ENCODE measurements around the gene TTC33. TPM values are rescaled to one million over a fixed set of nuclear protein-coding genes. Genes with fewer than 3 reads are reported as not detected.
A peak's percentile ranks its signal among the peaks of the same experiment; 100 is the strongest.
"Not testable (repeated sequence)": the region's sequence is repeated elsewhere in the genome, so short reads cannot be mapped to it uniquely, and the experiment has no call there.

TTC33 gene
- polyA plus RNA-seq, 1 donor from 2014 or later = 14.5 TPM

DNA sequence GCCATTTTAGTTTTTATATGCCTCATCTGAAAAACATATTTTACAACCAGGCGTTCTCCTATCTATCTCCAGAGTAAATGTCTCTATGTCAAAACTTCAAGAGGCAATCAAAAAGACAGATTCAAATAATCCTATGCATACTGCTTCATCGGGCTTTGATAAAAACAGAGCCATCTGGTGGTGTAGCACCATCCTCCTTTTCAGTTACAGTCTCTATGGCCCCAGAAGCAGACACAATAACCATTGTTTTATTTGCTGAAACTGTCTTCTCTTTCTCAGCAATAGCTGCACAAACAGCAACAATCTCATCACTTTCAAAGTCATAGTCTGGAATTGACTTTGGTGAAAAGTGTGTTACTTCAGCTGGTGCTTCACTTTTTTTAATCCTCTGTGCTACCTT is 39.8 kb downstream of the TTC33 start:
- Mint-ChIP-seq H3K27ac (peak overlapping the region in 1 of 3 donors; percentile 54), H3K9me3 (no peaks in the 10 kb centered on the region), H3K27me3 (no peaks in the 10 kb centered on the region), H3K4me1 (peaks cover 1 to 5% (median 3%) of the 10 kb centered on the region in 3 donors), H3K4me3 (no peak overlapping the region), H3K36me3 (peaks cover 15% of the 10 kb centered on the region)

DNA sequence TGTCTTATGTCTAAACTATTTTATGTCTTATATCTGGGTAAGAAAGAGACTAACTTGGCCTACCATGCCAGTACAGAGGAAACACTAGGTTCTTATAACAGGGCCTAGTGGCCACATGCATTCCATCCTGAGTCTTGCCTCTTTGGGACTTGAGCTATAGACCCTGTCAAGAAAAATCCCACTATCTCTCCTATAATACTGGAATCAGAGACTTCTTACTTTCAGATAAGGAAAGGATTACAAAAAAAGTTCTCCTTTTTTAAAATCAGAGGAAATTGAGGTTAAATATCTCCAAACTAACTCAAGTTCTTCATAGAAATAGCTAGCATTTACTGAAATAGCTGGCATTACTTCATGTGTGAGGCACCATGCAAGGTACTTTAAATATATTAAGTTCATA is 41.8 kb downstream of the TTC33 start:
- peaks cover 12% of the 10 kb centered on the region for H3K36me3 Mint-ChIP-seq
- peaks cover 1 to 5% (median 3%) of the 10 kb centered on the region in 3 donors for H3K4me1 Mint-ChIP-seq
- no peaks in the 10 kb centered on the region for H3K27me3 Mint-ChIP-seq
- no peak overlapping the region for H3K27ac Mint-ChIP-seq
- peaks cover 0 to 2% (median 0%) of the 10 kb centered on the region in 3 donors for H3K9me3 Mint-ChIP-seq
- H3K4me3 Mint-ChIP-seq = no peak overlapping the region

DNA sequence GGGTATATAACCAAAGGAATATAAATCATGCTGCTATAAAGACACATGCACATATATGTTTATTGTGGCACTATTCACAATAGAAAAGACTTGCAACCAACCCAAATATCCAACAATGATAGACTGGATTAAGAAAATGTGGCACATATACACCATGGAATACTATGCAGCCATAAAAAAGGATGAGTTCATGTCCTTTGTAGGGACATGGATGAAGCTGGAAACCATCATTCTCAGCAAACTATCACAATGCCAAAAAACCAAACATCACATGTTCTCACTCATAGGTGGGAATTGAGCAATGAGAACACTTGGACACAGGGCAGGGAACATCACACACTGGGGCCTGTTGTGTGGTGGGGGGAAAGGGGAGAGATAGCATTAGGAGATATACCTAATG is 45.2 kb downstream of the TTC33 start:
- H3K4me1 Mint-ChIP-seq, H3K9me3 Mint-ChIP-seq, H3K27me3 Mint-ChIP-seq, H3K27ac Mint-ChIP-seq, H3K4me3 Mint-ChIP-seq: not testable (repeated sequence)
- peaks cover 14% of the 10 kb centered on the region for H3K36me3 Mint-ChIP-seq

DNA sequence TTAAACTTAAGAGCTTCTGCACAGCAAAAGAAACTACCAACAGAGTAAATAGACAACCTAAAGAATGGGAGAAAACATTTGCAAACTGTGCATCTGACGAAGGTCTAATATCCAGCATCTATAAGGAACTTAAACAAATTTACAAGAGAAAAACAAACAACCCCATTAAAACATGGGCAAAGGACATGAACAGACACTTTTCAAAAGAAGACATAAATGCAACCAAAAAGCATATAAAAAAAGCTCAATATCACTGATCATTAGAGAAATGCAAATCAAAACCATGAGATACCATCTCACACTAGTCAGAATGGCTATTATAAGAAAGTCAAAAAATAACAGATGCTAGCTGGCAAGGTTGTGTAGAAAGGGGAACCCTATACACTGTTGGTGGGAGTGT is 50.3 kb downstream of the TTC33 start:
- not testable (repeated sequence) for H3K27ac Mint-ChIP-seq, H3K27me3 Mint-ChIP-seq, H3K4me3 Mint-ChIP-seq, H3K4me1 Mint-ChIP-seq
- H3K9me3 Mint-ChIP-seq = peaks cover 14 to 20% (median 19%) of the 10 kb centered on the region in 3 donors
- peaks cover 24% of the 10 kb centered on the region for H3K36me3 Mint-ChIP-seq

DNA sequence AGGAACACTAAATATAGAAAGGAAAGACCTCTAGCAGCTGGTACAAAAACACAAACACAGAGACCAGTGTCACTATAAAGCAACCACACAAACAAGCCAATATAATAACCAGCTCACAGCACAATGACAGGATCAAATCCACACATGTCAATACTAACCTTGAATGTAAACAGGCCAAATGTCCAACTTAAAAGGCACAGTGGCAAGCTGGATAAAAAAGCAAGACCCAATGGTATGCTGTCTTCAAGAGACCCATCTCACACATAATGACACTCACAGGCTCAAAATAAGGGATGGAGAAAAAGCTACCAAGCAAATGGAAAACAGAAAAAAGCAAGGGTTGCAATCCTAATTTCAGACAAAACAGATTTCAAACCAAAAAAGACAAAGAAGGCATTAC is 53.7 kb downstream of the TTC33 start:
- Mint-ChIP-seq H3K9me3 (peaks cover 12 to 19% (median 18%) of the 10 kb centered on the region in 3 donors), H3K36me3 (peaks cover 24% of the 10 kb centered on the region)
- H3K27me3 Mint-ChIP-seq, H3K4me1 Mint-ChIP-seq, H3K27ac Mint-ChIP-seq, H3K4me3 Mint-ChIP-seq: not testable (repeated sequence)

DNA sequence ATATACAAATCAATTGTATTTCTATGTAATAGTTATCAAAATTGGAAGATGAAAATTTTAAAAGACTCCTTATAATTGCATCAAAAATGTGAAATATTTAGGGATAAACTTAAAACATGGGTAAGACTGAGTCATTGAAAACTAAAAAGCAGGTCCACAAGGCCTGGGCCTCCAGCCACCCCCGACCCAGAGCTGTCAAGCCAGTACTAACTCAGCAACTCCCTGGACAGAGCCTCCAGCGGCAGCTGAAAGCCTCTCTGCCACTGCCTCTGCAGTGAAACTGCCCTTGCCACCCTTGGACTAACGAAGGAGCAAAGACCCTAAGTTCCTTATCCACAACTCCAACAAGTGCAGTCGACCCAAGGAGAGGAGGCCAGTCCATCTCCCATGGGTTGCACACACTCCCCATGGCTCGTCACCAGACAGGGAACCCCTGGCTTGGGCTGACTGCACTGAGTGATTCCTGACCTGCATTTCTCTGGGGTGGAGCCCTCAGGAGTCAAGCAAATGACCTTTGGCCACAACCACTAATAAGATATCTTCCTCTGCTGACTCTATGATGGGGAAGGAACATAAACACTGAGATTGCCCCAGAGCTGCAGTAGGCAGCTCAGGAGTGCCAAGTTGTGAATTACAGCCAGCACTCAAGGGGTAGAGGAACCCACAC is 55.5 kb downstream of the TTC33 start:
- H3K27me3 Mint-ChIP-seq = no peaks in the 10 kb centered on the region
- H3K27ac Mint-ChIP-seq = no peak overlapping the region
- peaks cover 9 to 16% (median 16%) of the 10 kb centered on the region in 3 donors for H3K9me3 Mint-ChIP-seq
- H3K4me1 Mint-ChIP-seq = no peaks in the 10 kb centered on the region
- peaks cover 21% of the 10 kb centered on the region for H3K36me3 Mint-ChIP-seq
- H3K4me3 Mint-ChIP-seq = no peak overlapping the region

DNA sequence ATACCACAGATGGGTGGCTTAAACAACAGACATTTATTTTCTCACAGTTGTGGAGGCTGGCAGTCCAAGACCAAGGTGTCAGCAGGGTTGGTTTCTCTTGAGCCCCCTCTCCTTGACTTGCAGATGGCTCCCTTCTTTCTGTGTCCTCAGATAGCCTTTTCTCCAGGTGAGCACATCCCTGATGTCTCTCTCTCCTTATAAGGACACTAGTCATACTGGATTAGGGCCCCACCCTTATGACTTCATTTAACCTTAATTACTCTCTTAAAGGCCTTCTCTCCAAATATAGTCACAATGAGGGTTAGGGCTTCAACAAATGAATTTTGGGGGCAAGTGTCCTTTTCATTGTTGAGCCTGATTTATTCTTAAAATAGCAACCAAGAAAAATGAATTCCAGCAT is 61.3 kb downstream of the TTC33 start:
- H3K27ac Mint-ChIP-seq = no peak overlapping the region
- H3K9me3 Mint-ChIP-seq = no peaks in the 10 kb centered on the region
- no peaks in the 10 kb centered on the region for H3K27me3 Mint-ChIP-seq
- H3K4me1 Mint-ChIP-seq = peaks cover 0 to 1% (median 0%) of the 10 kb centered on the region in 3 donors
- no peaks in the 10 kb centered on the region for H3K36me3 Mint-ChIP-seq
- H3K4me3 Mint-ChIP-seq = no peak overlapping the region

DNA sequence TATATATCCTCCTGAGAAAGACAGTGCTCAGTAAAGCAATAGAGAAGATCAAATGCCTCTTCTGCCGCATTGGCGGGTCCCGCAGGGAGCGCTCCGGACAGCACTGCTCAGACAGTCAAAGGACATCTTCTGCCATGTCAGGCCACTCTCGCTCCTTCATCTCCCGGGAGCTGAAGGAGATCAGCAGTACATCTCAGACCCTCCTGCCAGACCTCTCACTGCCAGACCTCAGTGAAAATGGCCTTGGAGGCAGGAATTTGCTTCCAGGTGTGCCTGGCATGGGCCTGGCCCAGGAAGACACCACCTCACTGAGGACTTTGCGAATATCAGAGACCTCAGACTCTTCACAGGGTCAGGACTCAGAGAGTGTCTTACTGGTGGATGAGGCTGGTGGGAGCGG is 63.9 kb downstream of the TTC33 start:
- no peaks in the 10 kb centered on the region for H3K36me3 Mint-ChIP-seq
- H3K4me3 Mint-ChIP-seq = no peak overlapping the region
- H3K4me1 Mint-ChIP-seq = peaks cover 9 to 15% (median 12%) of the 10 kb centered on the region in 3 donors
- no peaks in the 10 kb centered on the region for H3K27me3 Mint-ChIP-seq
- H3K27ac Mint-ChIP-seq = no peak overlapping the region
- H3K9me3 Mint-ChIP-seq = no peaks in the 10 kb centered on the region

DNA sequence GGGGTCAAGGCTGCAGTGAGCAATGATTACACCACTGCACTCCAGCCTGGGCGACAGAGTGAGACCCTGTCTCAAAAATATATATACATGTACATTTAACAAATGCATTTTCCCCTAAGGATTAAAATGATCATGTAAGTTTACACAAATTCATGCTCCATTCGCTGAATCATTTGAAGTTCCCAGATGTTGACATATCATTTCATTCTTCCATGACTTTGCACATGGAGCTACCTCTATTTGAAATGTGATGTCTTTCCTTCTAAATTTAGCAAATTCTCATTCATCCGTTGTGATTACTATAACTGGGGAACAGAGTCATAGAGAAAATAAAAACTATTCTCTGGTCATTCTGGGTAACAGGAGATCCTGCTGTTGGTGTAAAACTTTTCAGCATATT is 65.5 kb downstream of the TTC33 start:
- no peak overlapping the region for H3K27ac Mint-ChIP-seq
- peak overlapping the region in 1 of 4 donors; percentile 37 for H3K4me3 Mint-ChIP-seq
- no peaks in the 10 kb centered on the region for H3K9me3 Mint-ChIP-seq
- peaks cover 22 to 25% (median 24%) of the 10 kb centered on the region in 3 donors for H3K4me1 Mint-ChIP-seq
- H3K27me3 Mint-ChIP-seq = no peaks in the 10 kb centered on the region
- H3K36me3 Mint-ChIP-seq = no peaks in the 10 kb centered on the region

DNA sequence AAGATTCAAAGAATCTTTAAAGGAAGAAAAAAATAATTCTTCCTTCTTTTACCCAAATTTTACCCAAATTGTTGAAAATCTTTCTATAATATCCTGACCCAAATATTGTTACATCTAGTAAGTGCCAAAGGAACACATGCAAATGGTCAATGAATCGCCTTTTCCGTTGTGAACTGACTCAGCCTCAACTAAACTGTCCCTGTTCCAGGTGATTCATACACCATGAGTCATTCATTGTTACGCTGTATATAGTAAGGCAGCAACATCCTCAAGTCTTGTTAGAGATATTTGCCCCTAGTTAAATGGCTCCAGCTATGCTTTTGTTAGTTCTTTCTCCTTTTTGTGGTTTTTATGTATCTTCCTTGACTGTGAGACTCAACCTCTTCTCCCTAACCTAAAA is 66.3 kb downstream of the TTC33 start:
- no peaks in the 10 kb centered on the region for H3K9me3 Mint-ChIP-seq
- H3K27me3 Mint-ChIP-seq = no peaks in the 10 kb centered on the region
- H3K4me3 Mint-ChIP-seq = no peak overlapping the region
- H3K36me3 Mint-ChIP-seq = no peaks in the 10 kb centered on the region
- peaks cover 28 to 30% (median 29%) of the 10 kb centered on the region in 3 donors for H3K4me1 Mint-ChIP-seq
- peak overlapping the region in 1 of 3 donors; percentile 22 for H3K27ac Mint-ChIP-seq

DNA sequence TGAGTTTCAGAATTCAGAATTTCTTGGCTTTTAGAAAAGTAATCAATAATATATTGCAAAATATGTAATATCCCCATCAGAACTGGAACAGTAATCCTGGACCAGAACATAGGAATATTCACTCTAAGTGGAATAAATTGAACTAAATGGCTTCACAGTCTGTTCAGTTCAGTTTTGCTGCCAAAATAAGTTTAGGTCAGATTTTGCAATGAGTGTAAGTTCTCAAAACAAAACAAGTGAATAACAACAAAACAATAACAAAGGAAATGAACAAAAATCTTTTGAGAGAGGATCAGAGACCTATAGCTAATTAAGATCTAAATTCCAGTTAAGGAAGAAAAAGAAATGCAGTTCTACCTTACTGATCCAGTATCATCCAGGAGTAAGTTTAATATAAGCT is 66.8 kb downstream of the TTC33 start:
- Mint-ChIP-seq H3K27me3 (no peaks in the 10 kb centered on the region), H3K36me3 (no peaks in the 10 kb centered on the region), H3K9me3 (no peaks in the 10 kb centered on the region), H3K4me1 (peaks cover 30 to 34% (median 32%) of the 10 kb centered on the region in 3 donors), H3K27ac (peak overlapping the region in 1 of 3 donors; percentile 22), H3K4me3 (no peak overlapping the region)

DNA sequence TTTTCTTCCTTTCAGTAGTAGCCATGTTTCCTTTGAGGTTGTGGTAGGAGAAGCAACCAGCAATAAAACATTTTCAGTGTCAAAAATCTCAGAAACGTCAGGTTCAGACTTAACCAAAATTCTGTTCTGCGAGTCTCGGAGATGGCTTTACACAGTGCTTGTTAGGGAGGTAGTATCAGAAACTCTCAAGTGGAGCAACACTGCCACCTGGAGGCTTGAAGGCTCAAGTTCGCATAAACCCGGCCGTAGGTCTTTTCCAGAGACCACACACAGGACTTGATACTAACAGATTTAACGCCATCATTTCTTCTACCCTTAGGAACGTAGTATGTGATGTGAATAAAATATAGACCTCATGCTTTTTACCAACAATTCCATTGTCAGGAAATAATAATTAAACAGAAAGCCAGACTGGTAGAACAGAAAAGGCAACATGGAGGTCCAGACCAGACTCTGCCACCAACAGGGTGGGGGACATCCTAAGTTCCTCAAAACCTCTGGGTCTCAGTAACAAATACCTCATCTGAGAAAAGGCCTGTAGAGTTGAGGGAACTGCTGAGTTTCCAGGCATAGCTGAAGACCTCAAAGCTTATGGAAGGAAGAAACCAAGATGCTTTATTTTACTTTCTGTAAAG is 67.5 kb downstream of the TTC33 start:
- no peaks in the 10 kb centered on the region for H3K9me3 Mint-ChIP-seq
- H3K4me1 Mint-ChIP-seq = peaks cover 35 to 40% (median 38%) of the 10 kb centered on the region in 3 donors
- no peaks in the 10 kb centered on the region for H3K36me3 Mint-ChIP-seq
- peak overlapping the region in 1 of 3 donors; percentile 57 for H3K27ac Mint-ChIP-seq
- no peaks in the 10 kb centered on the region for H3K27me3 Mint-ChIP-seq
- H3K4me3 Mint-ChIP-seq = peak overlapping the region in 3 of 4 donors; percentile 39 to 80 (median 42)

DNA sequence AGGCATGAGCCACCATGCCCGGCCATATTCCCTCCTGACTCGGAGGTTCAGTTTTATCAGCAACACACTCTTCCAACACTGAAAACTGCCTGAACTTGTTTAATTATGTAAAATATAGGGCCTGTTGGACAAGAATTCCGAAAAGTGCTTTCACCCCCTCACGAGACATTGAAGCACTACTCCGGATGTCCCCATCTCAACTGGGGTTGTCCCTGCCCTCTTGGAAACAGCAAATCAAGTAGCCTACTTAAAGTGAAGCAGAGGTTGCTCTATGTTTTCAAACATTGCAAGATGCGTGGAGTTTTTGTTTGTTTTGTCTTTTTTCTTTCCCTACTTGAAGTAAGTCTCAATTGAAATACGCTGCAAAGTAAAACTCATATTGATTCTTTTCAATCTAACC is 68.4 kb downstream of the TTC33 start:
- H3K36me3 Mint-ChIP-seq = no peaks in the 10 kb centered on the region
- H3K27ac Mint-ChIP-seq = peak overlapping the region; percentile 23 to 61 (median 55)
- no peaks in the 10 kb centered on the region for H3K27me3 Mint-ChIP-seq
- H3K9me3 Mint-ChIP-seq = no peaks in the 10 kb centered on the region
- H3K4me1 Mint-ChIP-seq = peaks cover 39 to 49% (median 46%) of the 10 kb centered on the region in 3 donors
- peak overlapping the region; percentile 30 to 88 (median 66) for H3K4me3 Mint-ChIP-seq

DNA sequence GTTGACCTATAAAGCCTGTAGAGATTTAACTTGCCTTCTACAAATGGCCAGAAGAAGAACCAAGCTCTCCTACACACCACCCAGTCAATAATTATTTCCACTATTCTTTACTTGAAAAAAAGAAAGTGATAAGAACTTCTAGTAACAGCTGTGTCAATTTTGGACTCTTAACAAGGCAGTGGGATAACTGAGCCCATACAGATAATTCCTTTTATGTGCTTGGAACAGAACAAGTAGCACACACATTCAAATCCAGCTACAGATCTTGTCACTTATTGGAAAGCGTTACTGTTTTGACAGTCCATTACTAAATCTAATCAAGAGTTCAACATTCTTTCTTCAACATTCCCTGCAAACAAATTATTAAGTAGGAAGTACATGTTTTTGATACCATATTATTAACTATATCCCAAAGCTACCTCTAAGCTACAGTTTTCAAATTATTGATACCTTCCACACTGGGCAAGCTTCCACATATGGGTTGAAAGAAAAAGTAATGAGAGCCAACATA is 69.7 kb downstream of the TTC33 start:
- Mint-ChIP-seq H3K4me1 (peaks cover 46 to 58% (median 51%) of the 10 kb centered on the region in 3 donors), H3K27me3 (no peaks in the 10 kb centered on the region), H3K9me3 (no peaks in the 10 kb centered on the region), H3K4me3 (peak overlapping the region; percentile 3 to 88 (median 48)), H3K36me3 (no peaks in the 10 kb centered on the region), H3K27ac (peak overlapping the region; percentile 37 to 68 (median 49))

DNA sequence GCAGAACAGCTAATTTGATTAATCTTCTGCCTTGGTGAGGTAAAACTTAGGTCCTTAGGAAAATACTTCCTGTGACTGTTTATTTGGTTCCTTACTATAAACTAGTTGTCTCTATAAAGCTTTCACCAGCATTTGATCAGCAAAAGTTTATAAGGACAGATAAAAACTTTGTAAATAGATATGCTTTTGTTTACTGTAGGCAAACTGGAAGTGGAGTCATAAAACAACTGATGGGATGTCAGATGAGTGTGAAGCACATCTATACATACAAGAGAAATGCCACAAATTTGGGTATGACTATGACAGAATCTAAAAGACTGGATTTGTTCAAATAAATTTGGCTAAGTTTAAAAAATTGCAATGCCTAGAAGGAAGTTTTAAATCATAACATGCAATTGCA is 70.6 kb downstream of the TTC33 start:
- Mint-ChIP-seq H3K27ac (peak overlapping the region in 1 of 3 donors; percentile 49), H3K4me3 (peak overlapping the region in 2 of 4 donors; percentile 3 to 44), H3K4me1 (peaks cover 48 to 61% (median 56%) of the 10 kb centered on the region in 3 donors), H3K36me3 (no peaks in the 10 kb centered on the region), H3K27me3 (no peaks in the 10 kb centered on the region), H3K9me3 (no peaks in the 10 kb centered on the region)
